H1 (cell line): ENCODE measurements around the gene MAP1B. TPM values are rescaled to one million over a fixed set of nuclear protein-coding genes. Genes with fewer than 3 reads are reported as not detected.

Source experiments
- CTCF ChIA-PET: fragments of 300-600 bp; sonication (Branson Sonifier 250); formaldehyde crosslinking; loops from one replicate; lab custom pipeline; 2021; ENCODE audit not compliant: partially characterized antibody; lab: Charles Lee
- POLR2A ChIA-PET: fragments of 300-600 bp; sonication (Branson Sonifier 250); formaldehyde crosslinking; loops from one replicate; lab custom pipeline; 2021; ENCODE audit warnings: inconsistent platforms; ENCODE audit not compliant: partially characterized antibody; lab: Charles Lee
- DNase-seq, 2 experiments: peaks; one replicate each; pipeline versions ENCODE4 v3.0.0 to v3.0.0-alpha.2; 2010 to 2022; ENCODE audit warnings: low spot score in 2 of 2, low read depth in 1 of 2, mixed read lengths in 1 of 2
- FAIRE-seq: peaks from 2 replicates; lab custom pipeline; 2011; peaks lifted over from hg19 to GRCh38; lab: Jason Lieb, UNC
- H2AFZ ChIP-seq: 2 replicates; pipeline ENCODE4 v1.8.1; 2012; ENCODE audit warnings: low read length, inconsistent platforms
- H2AK5ac ChIP-seq: 2 replicates; pipeline ENCODE4 v1.6.1; 2013; ENCODE audit warnings: low read depth, low read length
- H2BK120ac ChIP-seq: replicated peaks from 2 replicates; pipeline ENCODE3; 2013; ENCODE audit warnings: low read depth, low read length, inconsistent platforms
- H2BK12ac ChIP-seq: 2 replicates; pipeline ENCODE4 v1.6.1; 2013; ENCODE audit warnings: low read depth, low read length
- H2BK15ac ChIP-seq: 2 replicates; pipeline ENCODE4 v1.6.1; 2013; ENCODE audit warnings: low read length
- H2BK20ac ChIP-seq: 2 replicates; pipeline ENCODE4 v1.6.1; 2013; ENCODE audit warnings: low read length
- H2BK5ac ChIP-seq: 2 replicates; pipeline ENCODE4 v1.6.1; 2013; ENCODE audit warnings: low read depth, low read length
- H3K14ac ChIP-seq: 2 replicates; pipeline ENCODE4 v1.6.1; 2013; ENCODE audit warnings: inconsistent platforms; ENCODE audit not compliant: insufficient read length
- H3K18ac ChIP-seq: 2 replicates; pipeline ENCODE4 v1.6.1; 2013; ENCODE audit warnings: low read length; ENCODE audit errors: extremely low read depth
- H3K23ac ChIP-seq: 2 replicates; pipeline ENCODE4 v1.6.1; 2013; ENCODE audit warnings: inconsistent platforms; ENCODE audit not compliant: insufficient read length
- H3K23me2 ChIP-seq: 2 replicates; pipeline ENCODE4 v1.6.1; 2013; ENCODE audit warnings: low read depth, low read length
- H3K27ac ChIP-seq: 2 replicates; pipeline ENCODE4 v1.6.1; 2011; ENCODE audit warnings: low read depth, low read length, inconsistent platforms
- H3K27me3 ChIP-seq, 4 experiments: replicated peaks in 1 of 4; 1 replicate in 1 of 4; 2 replicates in 3 of 4; pipeline versions ENCODE4 v1.6.1 to v1.8.1; 2011 to 2013; ENCODE audit warnings: low read length in 3 of 4, mild to moderate bottlenecking in 3 of 4, inconsistent platforms in 2 of 4, mixed read lengths in 2 of 4, moderate library complexity in 1 of 4; ENCODE audit not compliant: control insufficient read depth in 3 of 4, insufficient read depth in 3 of 4; ENCODE audit errors: extremely low read depth in 1 of 4
- H3K36me3 ChIP-seq, 4 experiments: 2 replicates each; pipeline versions ENCODE4 v1.6.1 to v1.8.1; 2011 to 2013; ENCODE audit warnings: mild to moderate bottlenecking in 4 of 4, low read length in 3 of 4, moderate library complexity in 2 of 4, control low read depth in 1 of 4, inconsistent platforms in 1 of 4; ENCODE audit not compliant: insufficient read depth in 4 of 4, control insufficient read depth in 2 of 4
- H3K4ac ChIP-seq: replicated peaks from 2 replicates; pipeline ENCODE3; 2013; ENCODE audit warnings: low read length, low read depth, mixed read lengths, inconsistent platforms; ENCODE audit not compliant: insufficient read length
- H3K4me1 ChIP-seq, 4 experiments: replicated peaks in 1 of 4; 1 replicate in 1 of 4; 2 replicates in 3 of 4; pipeline versions ENCODE4 v1.6.1 to v1.8.1; 2011 to 2013; ENCODE audit warnings: low read length in 3 of 4, inconsistent platforms in 2 of 4, mixed read lengths in 1 of 4; ENCODE audit not compliant: insufficient read depth in 4 of 4, control insufficient read depth in 3 of 4
- H3K4me2 ChIP-seq, 2 experiments: 2 replicates each; pipeline versions ENCODE4 v1.6.1 to v1.8.1; 2011 to 2013; ENCODE audit warnings: low read depth in 2 of 2, low read length in 2 of 2, control low read depth in 1 of 2, inconsistent platforms in 1 of 2, mild to moderate bottlenecking in 1 of 2; ENCODE audit not compliant: insufficient read depth in 1 of 2
- H3K4me3 ChIP-seq, 4 experiments: fragments of 200-600, 300-600 bp in 1 of 4; sonication (generic), shearing (Covaris generic), sonication (Bioruptor Twin) in 1 of 4; 2 replicates each; pipeline versions ENCODE4 v1.5.1 to v1.8.1; 2011 to 2016; ENCODE audit warnings: low read length in 4 of 4, low read depth in 3 of 4, control low read depth in 2 of 4, inconsistent platforms in 2 of 4, mild to moderate bottlenecking in 2 of 4, mixed read lengths in 1 of 4, moderate library complexity in 1 of 4; ENCODE audit not compliant: insufficient read depth in 2 of 4; ENCODE audit errors: extremely low read depth in 1 of 4
- H3K56ac ChIP-seq: replicated peaks from 2 replicates; pipeline ENCODE3; 2013; ENCODE audit warnings: low read depth, mild to moderate bottlenecking, mixed read lengths, low read length, inconsistent platforms; ENCODE audit not compliant: insufficient read length
- H3K79me1 ChIP-seq: 2 replicates; pipeline ENCODE4 v1.6.1; 2013; ENCODE audit warnings: low read depth, low read length, control low read depth
- H3K79me2 ChIP-seq, 2 experiments: 2 replicates each; pipeline versions ENCODE4 v1.6.1 to v1.8.1; 2012 to 2013; ENCODE audit warnings: low read length in 2 of 2, mild to moderate bottlenecking in 2 of 2, inconsistent platforms in 1 of 2; ENCODE audit not compliant: insufficient read depth in 2 of 2, control insufficient read depth in 1 of 2
- H3K9ac ChIP-seq, 4 experiments: replicated peaks in 1 of 4; 1 replicate in 1 of 4; 2 replicates in 3 of 4; pipeline versions ENCODE4 v1.6.1 to v1.8.1; 2011 to 2013; ENCODE audit warnings: low read depth in 3 of 4, low read length in 3 of 4, control low read depth in 2 of 4, mild to moderate bottlenecking in 2 of 4, moderate library complexity in 2 of 4, inconsistent platforms in 1 of 4; ENCODE audit errors: extremely low read depth in 1 of 4
- H3K9me3 ChIP-seq, 2 experiments: 2 replicates each; pipeline versions ENCODE4 v1.6.1 to v1.8.1; 2012 to 2013; ENCODE audit warnings: mild to moderate bottlenecking in 2 of 2, moderate library complexity in 2 of 2, control low read depth in 1 of 2, inconsistent platforms in 1 of 2, low read depth in 1 of 2, low read length in 1 of 2, mixed read lengths in 1 of 2; ENCODE audit not compliant: insufficient read depth in 2 of 2
- H4K20me1 ChIP-seq, 2 experiments: replicated peaks in 1 of 2; 2 replicates each; pipeline versions ENCODE3 to v1.8.1; 2011 to 2013; ENCODE audit warnings: inconsistent platforms in 2 of 2, low read length in 2 of 2, mild to moderate bottlenecking in 1 of 2; ENCODE audit not compliant: insufficient read depth in 2 of 2, control insufficient read depth in 1 of 2
- H4K5ac ChIP-seq: 2 replicates; pipeline ENCODE4 v1.6.1; 2013; ENCODE audit warnings: low read length, low read depth, mixed read lengths, inconsistent platforms; ENCODE audit not compliant: insufficient read length
- H4K8ac ChIP-seq: 2 replicates; pipeline ENCODE4 v1.8.0; 2013; ENCODE audit warnings: mild to moderate bottlenecking, moderate library complexity, low read length, inconsistent platforms; ENCODE audit not compliant: insufficient read depth; ENCODE audit errors: extremely low read depth
- H4K91ac ChIP-seq: replicated peaks from 2 replicates; pipeline ENCODE3; 2013; ENCODE audit warnings: low read length, mixed read lengths, inconsistent platforms; ENCODE audit not compliant: insufficient read length
- BACH1 ChIP-seq: IDR thresholded peaks from 2 replicates; pipeline ENCODE4 v1.6.1; 2012; ENCODE audit warnings: low read length, improper control_type of control experiment
- CREB1 ChIP-seq: IDR thresholded peaks from 2 replicates; pipeline ENCODE4 v1.6.1; 2012; ENCODE audit warnings: inconsistent platforms
- CTBP2 ChIP-seq: IDR thresholded peaks from 2 replicates; pipeline ENCODE4 v1.7.0; 2011; ENCODE audit warnings: borderline replicate concordance, mild to moderate bottlenecking, moderate library complexity, mixed read lengths, low read length; ENCODE audit not compliant: insufficient read depth, insufficient read length
- EP300 ChIP-seq, 2 experiments: IDR thresholded peaks; 1 replicate in 1 of 2; 2 replicates in 1 of 2; pipeline ENCODE4 v1.6.1; 2011 to 2012; ENCODE audit warnings: low read depth in 2 of 2, low read length in 2 of 2, mild to moderate bottlenecking in 2 of 2, borderline replicate concordance in 1 of 2, inconsistent platforms in 1 of 2, moderate library complexity in 1 of 2
- HDAC2 ChIP-seq, 2 experiments: fragments of 300-600 bp in 1 of 2; sonication (generic) in 1 of 2; IDR thresholded peaks; 2 replicates each; pipeline ENCODE4 v1.6.1; 2011 to 2012; ENCODE audit warnings: low read depth in 2 of 2, low read length in 2 of 2, mild to moderate bottlenecking in 2 of 2, moderate library complexity in 2 of 2, borderline replicate concordance in 1 of 2, inconsistent platforms in 1 of 2
- JUN ChIP-seq: IDR thresholded peaks from 2 replicates; pipeline ENCODE4 v1.6.1; 2011; ENCODE audit warnings: low read depth, mild to moderate bottlenecking, improper control_type of control experiment, low read length
- RBBP5 ChIP-seq: IDR thresholded peaks from 2 replicates; pipeline ENCODE4 v1.7.1; 2012; ENCODE audit warnings: low read depth, mild to moderate bottlenecking, inconsistent platforms, low read length, moderate library complexity, borderline replicate concordance
- SAP30 ChIP-seq: fragments of 300-600 bp; sonication (generic); IDR thresholded peaks from 2 replicates; pipeline ENCODE4 v1.7.1; 2012; ENCODE audit warnings: low read length, moderate library complexity, mild to moderate bottlenecking, inconsistent platforms; ENCODE audit not compliant: insufficient read depth, insufficient replicate concordance
- SIN3A ChIP-seq, 2 experiments: IDR thresholded peaks in 1 of 2; conservative IDR thresholded peaks in 1 of 2; 2 replicates each; pipeline ENCODE4 v1.6.1; 2011 to 2012; ENCODE audit warnings: low read length in 2 of 2, improper control_type of control experiment in 1 of 2, low read depth in 1 of 2, mild to moderate bottlenecking in 1 of 2
- SRF ChIP-seq: IDR thresholded peaks from 2 replicates; pipeline ENCODE4 v1.6.1; 2011; ENCODE audit warnings: mild to moderate bottlenecking, low read depth, low read length, moderate library complexity
- ZNF274 ChIP-seq: IDR thresholded peaks from 2 replicates; pipeline ENCODE4 v1.7.0; 2012; ENCODE audit warnings: low read length, borderline replicate concordance; ENCODE audit errors: extremely low read depth
- WGBS, 2 experiments: shearing (Covaris generic) in 1 of 2; methylation state at CpG; one replicate each; pipeline versions ENCODE4 v1.1.6 to v1.1.7; 2013 to 2015; ENCODE audit warnings: low lambda C conversion rate in 2 of 2, mixed read lengths in 2 of 2, inconsistent platforms in 1 of 2, low coverage in 1 of 2, missing lambda C conversion rate in 1 of 2; ENCODE audit not compliant: insufficient replicate concordance in 2 of 2, insufficient coverage in 1 of 2, insufficient read length in 1 of 2; ENCODE audit errors: extremely low coverage in 1 of 2, missing lambda C conversion rate in 1 of 2; 5-methylcytosine and 5-hydroxymethylcytosine counted together
- polyA plus RNA-seq, 7 experiments: library from polyadenylated mRNA; depleted of rRNA in 3 of 7; stranded (reverse) in 5 of 7; unstranded in 2 of 7; fragments of >200 nt in 5 of 7; fragments of 200-250 nt in 2 of 7; gene quantifications; 1 replicate in 5 of 7; 2 replicates in 1 of 7; 4 replicates in 1 of 7; pipeline versions ENCODE4 v1.2.1 to v1.2.3, GENCODE V29; 2011 to 2013; ENCODE audit warnings: missing spikeins in 2 of 7, mixed read lengths in 2 of 7
- total RNA-seq: library from RNA; stranded (reverse); fragmentation: NEBNext Ultra II Directional; extraction: Animal tissue kit (Norgen Biotek cat#: 25700); gene quantifications from 2 replicates; pipeline ENCODE4 v1.2.1, GENCODE V29; 2021
- TF ChIP-seq, protein P1 (sequence below): IDR thresholded peaks from 2 replicates; pipeline ENCODE4 v1.6.1; 2012; ENCODE audit warnings: inconsistent platforms

The MAP1B gene
- total and polyA plus RNA-seq, 2 of the 8 experiments (the other 6 are each of a cell fraction or from before 2014, with no cell fraction given), result 24.5 to 120 TPM

DNA sequence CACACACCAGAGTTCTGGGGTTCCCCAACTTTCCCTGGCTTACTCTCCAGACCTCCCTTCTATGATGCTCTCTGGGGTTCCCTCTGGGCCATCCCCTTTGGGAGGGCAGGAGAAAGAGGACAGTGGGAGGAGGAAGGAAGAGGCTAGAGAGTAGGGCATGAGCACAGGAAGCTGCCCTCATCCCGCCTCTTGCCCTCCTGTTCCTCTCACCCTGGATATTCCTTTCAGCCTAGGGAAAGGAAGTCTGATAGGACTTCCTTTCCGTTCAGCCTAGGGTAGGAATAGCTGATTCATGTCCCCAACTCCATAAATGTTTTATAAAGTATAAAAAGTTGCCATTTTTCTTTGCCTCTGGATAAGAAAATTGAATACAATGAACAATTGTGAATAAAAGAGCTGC, 7.4 kb downstream of the MAP1B start:
- Histone ChIP-seq H3K4me2 (no peak overlapping the region), H3K79me2 (peaks cover 7 to 50% of the 10 kb centered on the region in 2 experiments)
- TF ChIP-seq JUN (no peak), EP300 (IDR thresholded peaks at IDR 0.05; ENCODE audit: borderline replicate concordance in 1 of 2, low read depth in 2 of 2, low read length in 2 of 2) (no peak), CREB1 (no peak), SRF (no peak), SIN3A (conservative IDR thresholded peaks at IDR 0.05 in 1 of 2, IDR thresholded peaks at IDR 0.05 in 1 of 2; ENCODE audit: low read depth in 1 of 2, low read length in 2 of 2) (no peak), BACH1 (no peak), HDAC2 (IDR thresholded peaks at IDR 0.05; ENCODE audit: borderline replicate concordance in 1 of 2, low read depth in 2 of 2, low read length in 2 of 2) (no peak), ZNF274 (no peak), SAP30 (no peak), RBBP5 (no peak), CTBP2 (no peak)
- TF ChIP-seq, protein P1, sequence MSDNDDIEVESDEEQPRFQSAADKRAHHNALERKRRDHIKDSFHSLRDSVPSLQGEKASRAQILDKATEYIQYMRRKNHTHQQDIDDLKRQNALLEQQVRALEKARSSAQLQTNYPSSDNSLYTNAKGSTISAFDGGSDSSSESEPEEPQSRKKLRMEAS, result no peak

More for the DNA sequence above, 7.4 kb downstream of the MAP1B start:
- CTCF ChIA-PET, result interaction anchor here (0.8 kb wide), 1 partner anchor 349 kb away, joined by 3 read pairs; no protein-coding TSS in a partner anchor
- Histone ChIP-seq H2AFZ (no peak overlapping the region), H3K36me3 (peaks cover 0 to 54% (median 19%) of the 10 kb centered on the region in 4 experiments; a peak in 7 of 8 replicates), H3K23ac (no peak overlapping the region), H3K14ac (no peak overlapping the region), H4K91ac (no peak overlapping the region), H3K79me1 (0 out of 2 replicates have a peak, but pooled peaks cover 2% of the 10 kb centered on the region), H2BK5ac (no peak overlapping the region), H3K4me3 (no peak overlapping the region), H2BK15ac (no peak overlapping the region), H4K8ac (no peak overlapping the region), H4K20me1 (peaks cover 0 to 1% of the 10 kb centered on the region in 2 experiments), H2BK20ac (no peak overlapping the region), H2BK12ac (no peak overlapping the region), H3K18ac (no peak overlapping the region), H2BK120ac (no peak overlapping the region), H3K9me3 (no peaks in the 10 kb centered on the region), H3K56ac (no peak overlapping the region), H3K23me2 (no peaks in the 10 kb centered on the region), H3K27ac (no peak overlapping the region), H3K4me1 (peaks cover 2 to 9% (median 4%) of the 10 kb centered on the region in 4 experiments; a peak in 6 of 7 replicates), H2AK5ac (no peak overlapping the region), H3K9ac (no peak overlapping the region), H3K27me3 (no peaks in the 10 kb centered on the region), H4K5ac (no peak overlapping the region), H3K4ac (no peak overlapping the region)
- WGBS, 2 experiments, result 87% methylated on average over 2 of the region's 2 CpGs; no CpG with 5 or more reads in 1 of the 2 experiments
- POLR2A ChIA-PET, result interaction anchor here (1.0 to 1.1 kb wide), 2 partner anchors 12 to 42 kb away, joined by 3 read pairs; no protein-coding TSS in a partner anchor
- DNase-seq, result no peak
- no peak for FAIRE-seq
